VCaP (cell line): ENCODE data around the gene FRAS1.

ENCODE experiments used
- H3K27ac ChIP-seq: fragments of 450-650 bp; 2 replicates; pipeline ENCODE4 v1.5.1; 2017
- CTCF ChIP-seq: fragments of 450-650 bp; conservative IDR thresholded peaks from 2 replicates; pipeline ENCODE4 v1.5.1; 2017; ENCODE audit warnings: mild to moderate bottlenecking, moderate library complexity

Gene FRAS1

GRCh38 chr4:78567500-78568060 lies 510.5 kb downstream of the FRAS1 start:
- 0 out of 2 replicates have a peak overlapping the region, but pooled peaks have one; percentile 2 for H3K27ac ChIP-seq
- TF ChIP-seq CTCF, result no peak

GRCh38 chr4:78568640-78569305 lies 511.6 kb downstream of the FRAS1 start:
- no peak for TF ChIP-seq CTCF
- peak overlapping the region; percentile 25; the same call in 1 of the 2 replicates for H3K27ac ChIP-seq

GRCh38 chr4:78569306-78569821 lies 512.2 kb downstream of the FRAS1 start:
- TF ChIP-seq CTCF, result no peak
- H3K27ac ChIP-seq, result peak overlapping the region; percentile 25; the same call in 1 of the 2 replicates

- H3K27ac ChIP-seq, result no peak overlapping the region
- no peak for TF ChIP-seq CTCF
Observed at GRCh38 chr4:78570117-78570516, 513.0 kb downstream of the FRAS1 start.

GRCh38 chr4:78571804-78572203 lies 514.7 kb downstream of the FRAS1 start:
- no peak for TF ChIP-seq CTCF
- no peak overlapping the region for H3K27ac ChIP-seq

GRCh38 chr4:78578674-78579425 lies 521.7 kb downstream of the FRAS1 start:
- no peak overlapping the region for H3K27ac ChIP-seq
- TF ChIP-seq CTCF, result no peak

- H3K27ac ChIP-seq, result no peak overlapping the region
- no peak for TF ChIP-seq CTCF
Observed at GRCh38 chr4:78581618-78582017, 524.5 kb downstream of the FRAS1 start.
